IMR-90 (cell line): ENCODE data around the gene RHBDF2.

ENCODE experiments used
- BHLHE40 ChIP-seq: fragments of 150-350 bp; IDR thresholded peaks from 2 replicates; pipeline ENCODE4 v1.6.1; 2016; ENCODE audit warnings: mild to moderate bottlenecking, low read depth, low read length
- CHD1 ChIP-seq: IDR thresholded peaks from 2 replicates; pipeline ENCODE4 v1.6.1; 2012; ENCODE audit warnings: low read depth, low read length, improper control_type of control experiment
- FOS ChIP-seq: fragments of 150-350 bp; IDR thresholded peaks from 2 replicates; pipeline ENCODE4 v1.6.1; 2016; ENCODE audit warnings: low read depth, low read length
- MXI1 ChIP-seq: IDR thresholded peaks from 2 replicates; pipeline ENCODE4 v1.6.1; 2012; ENCODE audit warnings: low read depth, mild to moderate bottlenecking, low read length, moderate library complexity, borderline replicate concordance
- POLR2A ChIP-seq: IDR thresholded peaks from 2 replicates; pipeline ENCODE4 v1.6.1; 2012; ENCODE audit warnings: mild to moderate bottlenecking, low read depth, low read length
- SMC3 ChIP-seq: fragments of 150-350 bp; IDR thresholded peaks from 2 replicates; pipeline ENCODE4 v1.6.1; 2016; ENCODE audit warnings: low read depth, mild to moderate bottlenecking, antibody characterized with exemption, low read length, moderate library complexity
- TF ChIP-seq, protein P1 (sequence below): conservative IDR thresholded peaks from 2 replicates; pipeline ENCODE4 v1.5.1; 2012; ENCODE audit warnings: mild to moderate bottlenecking, low read depth, low read length, improper control_type of control experiment

DNA sequence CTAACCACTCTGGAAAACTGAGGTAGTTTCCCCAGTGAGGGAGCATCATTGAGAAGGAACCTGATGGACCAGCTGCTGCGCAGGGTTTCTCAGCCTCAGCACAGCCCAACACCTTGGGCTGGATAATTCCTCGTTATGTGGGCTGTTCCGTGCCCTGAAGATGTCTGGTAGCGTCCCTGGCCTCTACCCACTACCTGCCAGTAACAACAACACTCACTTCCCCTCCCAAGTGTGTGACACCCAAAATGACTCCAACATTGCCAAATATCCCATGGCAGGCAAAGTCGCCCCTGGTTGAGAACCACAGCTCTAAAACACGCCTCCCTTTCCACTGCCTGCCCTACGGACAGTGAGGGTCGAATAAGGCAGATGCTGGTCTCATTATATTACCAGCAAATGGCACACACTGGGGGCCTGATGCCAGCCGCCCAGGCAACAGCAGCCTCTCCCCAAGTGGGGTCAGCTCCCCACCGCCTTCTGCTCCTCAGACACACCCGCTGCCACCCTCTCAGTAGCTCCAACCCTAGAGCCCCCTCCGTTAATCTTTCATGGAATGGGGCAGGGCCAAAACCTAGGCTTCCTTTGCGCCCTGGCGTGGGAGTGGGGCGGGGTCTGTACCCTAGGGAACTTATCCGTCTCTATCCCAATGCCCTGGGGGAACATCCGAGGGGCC lies 1.0 kb downstream of the RHBDF2 start:
- TF ChIP-seq, protein P1, sequence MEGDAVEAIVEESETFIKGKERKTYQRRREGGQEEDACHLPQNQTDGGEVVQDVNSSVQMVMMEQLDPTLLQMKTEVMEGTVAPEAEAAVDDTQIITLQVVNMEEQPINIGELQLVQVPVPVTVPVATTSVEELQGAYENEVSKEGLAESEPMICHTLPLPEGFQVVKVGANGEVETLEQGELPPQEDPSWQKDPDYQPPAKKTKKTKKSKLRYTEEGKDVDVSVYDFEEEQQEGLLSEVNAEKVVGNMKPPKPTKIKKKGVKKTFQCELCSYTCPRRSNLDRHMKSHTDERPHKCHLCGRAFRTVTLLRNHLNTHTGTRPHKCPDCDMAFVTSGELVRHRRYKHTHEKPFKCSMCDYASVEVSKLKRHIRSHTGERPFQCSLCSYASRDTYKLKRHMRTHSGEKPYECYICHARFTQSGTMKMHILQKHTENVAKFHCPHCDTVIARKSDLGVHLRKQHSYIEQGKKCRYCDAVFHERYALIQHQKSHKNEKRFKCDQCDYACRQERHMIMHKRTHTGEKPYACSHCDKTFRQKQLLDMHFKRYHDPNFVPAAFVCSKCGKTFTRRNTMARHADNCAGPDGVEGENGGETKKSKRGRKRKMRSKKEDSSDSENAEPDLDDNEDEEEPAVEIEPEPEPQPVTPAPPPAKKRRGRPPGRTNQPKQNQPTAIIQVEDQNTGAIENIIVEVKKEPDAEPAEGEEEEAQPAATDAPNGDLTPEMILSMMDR = no peak
- TF ChIP-seq POLR2A (no peak), CHD1 (no peak), BHLHE40 (no peak), SMC3 (no peak), MXI1 (no peak), FOS (no peak)
